GM19025 (cell line): ENCODE measurements around the gene KRT76.

Experiments used
- ATAC-seq: cut with Tn5 transposase; IDR thresholded peaks from one replicate; pipeline ENCODE4 v1.9.1; 2021; ENCODE audit warnings: mild to moderate bottlenecking, low read depth, moderate library complexity; ENCODE audit not compliant: unreplicated experiment

The KRT76 gene

DNA sequence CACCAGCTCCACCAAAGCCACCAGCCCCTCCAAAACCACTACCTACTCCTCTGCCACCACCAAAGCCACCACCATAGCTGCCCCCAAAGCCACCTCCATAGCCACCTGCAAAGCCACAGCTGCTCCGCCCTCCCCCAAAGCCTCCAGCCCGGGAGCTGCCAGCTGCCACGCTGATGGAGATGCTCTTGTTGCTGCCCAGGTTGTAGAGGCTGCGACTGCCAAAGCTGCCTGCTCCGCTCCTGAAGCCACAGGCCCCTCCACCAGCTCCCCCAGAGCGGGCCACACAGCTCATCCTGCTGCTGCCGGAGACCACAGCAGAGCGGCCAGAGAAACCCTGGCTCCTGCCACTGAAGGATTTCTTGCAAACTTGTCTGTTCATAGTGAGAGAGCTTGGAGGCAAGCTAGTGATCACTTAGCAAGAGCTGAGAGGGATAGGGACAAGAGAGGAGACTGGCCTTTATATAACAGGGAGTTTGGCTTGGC is at the start of gene KRT76:
TSS of gene KRT76 (minus strand) at position 433 of the 483 bp plus-strand sequence. CDS start at position 379, 54 bp downstream.
- no peak for ATAC-seq

DNA sequence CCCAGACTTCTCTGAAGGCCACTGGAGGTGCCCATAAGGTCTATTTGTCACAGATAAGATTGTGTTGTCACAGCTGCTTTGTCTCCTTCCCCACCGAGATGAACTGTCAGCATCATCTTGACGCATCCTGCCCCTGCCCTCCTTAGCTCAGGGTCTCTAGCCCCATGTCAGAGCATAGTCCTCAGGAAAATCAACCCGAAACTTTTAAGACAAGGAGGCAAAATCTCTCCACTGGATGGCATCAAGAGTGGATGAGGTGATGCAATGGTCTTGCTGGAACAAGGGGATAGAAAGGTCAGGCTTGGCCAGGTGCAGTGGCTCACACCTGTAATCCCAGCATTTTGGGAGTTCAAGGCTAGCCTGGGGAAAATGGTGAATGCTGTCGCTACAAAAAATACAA is 48.8 kb upstream of the KRT76 start:
- ATAC-seq: no peak

DNA sequence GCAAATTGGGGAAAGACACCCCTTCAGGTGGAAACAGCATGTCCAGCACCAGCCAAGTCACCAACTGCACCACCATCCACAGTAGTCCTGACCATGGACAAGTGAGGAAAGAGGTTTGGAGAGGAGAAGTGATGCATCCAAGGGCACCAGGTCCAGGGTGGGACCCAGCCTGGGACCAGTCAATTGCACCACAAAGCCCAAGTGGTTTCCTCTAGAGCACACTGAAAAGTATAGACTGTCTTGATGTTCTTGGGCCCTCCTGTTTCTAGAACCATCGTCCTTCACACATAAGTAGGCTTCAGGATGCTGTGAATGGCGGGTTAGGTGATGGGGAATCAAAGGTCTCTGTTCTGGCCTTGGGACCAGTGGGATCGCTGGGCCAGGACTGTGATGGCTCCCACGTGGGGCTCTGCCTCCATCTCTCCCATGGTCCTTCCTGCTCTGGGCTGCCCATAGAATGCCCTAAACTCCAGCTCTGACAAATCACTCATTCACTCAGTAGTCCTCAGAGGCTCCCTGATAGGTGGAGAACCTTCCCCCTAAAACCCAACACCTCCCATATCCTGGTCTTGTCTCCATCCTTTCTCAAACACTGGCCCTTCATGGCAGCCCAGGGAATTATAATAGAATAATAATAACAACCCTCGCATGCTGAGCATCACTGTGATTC is 47.7 kb upstream of the KRT76 start:
- ATAC-seq: no peak

DNA sequence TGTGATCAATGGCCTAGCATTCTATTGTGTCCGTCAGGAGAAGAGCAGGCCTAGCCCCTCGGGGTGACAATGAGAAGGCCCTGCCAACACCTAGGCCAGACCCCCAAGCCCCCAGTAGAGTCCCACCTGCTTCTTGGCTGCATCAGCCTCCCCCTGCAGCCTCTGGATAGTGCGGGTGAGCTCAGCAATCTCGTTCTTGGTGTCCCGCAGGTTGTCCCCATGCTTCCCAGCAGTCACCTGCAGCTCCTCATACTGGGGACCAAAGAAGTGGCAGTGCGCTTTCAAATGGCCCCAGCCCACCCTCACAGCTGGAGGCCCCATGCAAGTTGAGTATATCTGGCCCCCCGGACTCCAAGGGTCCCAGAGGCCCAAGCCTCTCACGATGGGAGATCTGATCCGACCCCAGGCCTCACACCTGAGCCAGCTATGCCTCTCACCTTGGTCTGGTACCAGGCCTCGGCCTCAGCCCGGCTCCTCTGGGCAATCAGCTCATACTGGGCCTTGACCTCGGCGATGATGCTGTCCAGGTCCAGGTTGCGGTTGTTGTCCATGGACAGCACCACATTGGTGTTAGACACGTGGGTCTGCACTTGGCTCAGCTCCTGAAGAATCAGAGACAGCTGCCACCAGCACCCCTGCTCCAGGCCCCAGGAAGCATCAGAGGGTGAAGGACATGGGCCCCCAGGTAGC is 46.8 kb upstream of the KRT76 start:
- no peak for ATAC-seq

DNA sequence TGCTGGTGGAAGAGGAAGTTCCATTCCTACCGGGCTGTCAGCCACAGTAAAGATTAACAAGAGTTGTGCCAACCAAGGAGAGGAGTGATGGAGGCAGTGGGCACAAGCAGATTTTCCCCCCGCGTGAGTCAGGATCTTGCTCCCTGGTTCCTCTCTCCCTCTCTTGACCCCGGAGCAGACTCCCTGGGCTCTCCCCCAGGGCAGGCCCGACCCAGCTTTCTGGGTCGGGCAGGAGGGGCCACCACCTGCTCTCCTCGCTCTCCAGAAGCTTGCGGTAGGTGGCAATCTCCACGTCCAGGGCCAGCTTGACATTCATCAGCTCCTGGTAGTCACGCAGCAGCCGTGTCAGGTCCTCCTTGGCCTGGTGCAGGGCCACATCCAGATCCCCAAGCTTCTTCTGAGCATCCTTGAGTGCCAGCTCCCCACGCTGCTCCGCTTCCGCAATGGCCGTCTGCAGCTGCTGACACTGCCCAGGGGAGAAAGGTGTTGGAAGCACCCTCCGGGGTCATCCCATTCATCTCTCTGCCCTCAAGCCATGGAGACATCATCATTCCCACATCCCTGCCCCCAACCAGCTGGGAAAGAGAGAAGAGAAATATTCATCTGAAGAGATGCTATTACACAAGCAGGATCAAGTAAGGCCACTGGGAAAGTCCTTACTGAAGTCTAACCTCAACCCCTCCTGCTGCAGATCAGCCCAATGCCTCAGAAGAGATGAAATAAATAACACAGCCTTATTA is 45.8 kb upstream of the KRT76 start:
- no peak for ATAC-seq

DNA sequence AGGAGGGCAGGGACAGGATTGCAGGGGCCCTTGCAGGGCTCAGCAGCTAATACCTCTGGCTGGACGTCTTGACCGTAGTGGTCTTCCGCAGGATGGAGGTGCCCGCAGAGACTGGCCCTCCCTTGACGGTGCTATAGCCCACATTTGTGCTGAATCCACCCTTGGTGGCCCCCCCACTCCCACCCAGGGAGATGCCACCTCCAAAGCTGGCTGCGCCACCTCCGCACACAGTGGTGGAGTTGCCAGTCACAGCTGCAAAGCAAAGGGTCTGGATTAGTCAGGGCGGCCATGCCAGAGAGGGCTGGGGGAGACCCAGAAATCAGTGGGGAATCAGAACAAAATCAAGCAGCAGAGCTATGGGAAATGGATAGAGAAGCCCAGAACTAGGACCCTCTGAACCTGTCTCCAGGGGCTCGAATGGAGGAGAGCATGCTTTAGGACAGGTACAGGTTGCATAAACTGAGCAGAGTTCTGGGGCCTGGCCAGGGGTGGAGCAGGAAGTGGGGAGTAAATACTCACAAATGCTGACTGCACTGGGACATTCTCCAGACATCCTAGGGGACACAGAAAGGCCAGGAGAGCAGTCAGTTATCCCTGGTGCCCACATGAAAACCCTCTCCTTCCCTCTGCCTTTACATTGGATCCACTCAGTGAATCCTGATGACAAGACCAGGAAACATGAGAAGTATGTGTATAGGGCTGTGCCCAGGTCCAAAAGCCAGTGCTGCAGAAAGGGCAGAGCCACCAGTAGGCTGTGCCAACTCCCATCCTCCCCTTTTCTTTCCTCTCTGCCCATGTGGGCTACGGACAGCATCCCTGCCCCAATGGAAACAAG is 44.9 kb upstream of the KRT76 start:
- no peak for ATAC-seq

DNA sequence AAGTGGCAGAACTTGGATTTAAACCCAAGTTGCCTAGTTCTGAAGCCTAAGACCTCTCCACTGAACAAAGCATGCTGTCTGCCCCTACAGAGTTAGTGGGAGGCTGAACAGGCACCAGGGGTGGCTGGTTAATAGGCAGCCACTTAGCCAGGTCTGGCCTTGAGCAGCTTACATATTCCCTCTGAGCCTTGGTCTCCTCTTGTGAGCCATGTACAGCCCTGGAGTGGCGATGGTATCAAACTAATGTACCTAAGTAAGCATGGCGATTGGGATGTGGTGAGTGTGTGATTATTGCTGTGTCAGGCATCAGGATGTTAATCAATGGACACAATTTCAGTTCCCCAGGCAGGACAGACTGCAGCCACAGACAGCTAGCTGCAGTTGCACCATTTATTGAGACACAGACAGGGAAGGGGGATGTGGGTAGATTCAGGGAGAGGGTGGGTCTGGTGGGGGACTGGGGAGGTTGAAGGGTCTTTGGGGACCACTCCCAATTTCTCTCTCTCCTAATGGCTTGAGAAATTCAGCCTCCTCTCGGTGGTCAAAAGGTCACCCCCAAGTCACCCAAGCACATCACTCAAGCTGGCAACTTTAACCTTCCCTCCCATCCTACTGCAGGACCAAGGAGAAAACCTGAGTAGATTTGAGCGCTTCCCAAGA is 44.1 kb upstream of the KRT76 start:
- ATAC-seq: no peak

DNA sequence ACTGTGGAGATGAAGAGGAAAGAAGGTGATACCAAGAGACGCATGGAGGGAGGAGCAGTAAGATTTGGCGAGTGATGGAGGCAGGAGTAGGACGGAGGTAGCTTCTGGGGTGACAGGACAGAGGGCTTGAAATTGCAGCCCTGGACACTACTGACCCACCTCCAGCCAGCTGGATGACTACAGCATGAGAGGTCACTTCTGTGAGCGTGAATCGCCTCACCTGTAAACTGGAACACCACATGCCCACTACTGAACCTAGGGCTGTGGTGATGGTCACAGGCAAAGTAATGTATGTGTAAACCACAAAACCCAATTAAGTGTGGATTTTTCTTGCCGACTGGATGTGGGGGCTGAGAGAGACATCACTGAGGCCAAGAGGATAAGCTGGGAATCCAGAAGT is 43.4 kb upstream of the KRT76 start:
- no peak for ATAC-seq

DNA sequence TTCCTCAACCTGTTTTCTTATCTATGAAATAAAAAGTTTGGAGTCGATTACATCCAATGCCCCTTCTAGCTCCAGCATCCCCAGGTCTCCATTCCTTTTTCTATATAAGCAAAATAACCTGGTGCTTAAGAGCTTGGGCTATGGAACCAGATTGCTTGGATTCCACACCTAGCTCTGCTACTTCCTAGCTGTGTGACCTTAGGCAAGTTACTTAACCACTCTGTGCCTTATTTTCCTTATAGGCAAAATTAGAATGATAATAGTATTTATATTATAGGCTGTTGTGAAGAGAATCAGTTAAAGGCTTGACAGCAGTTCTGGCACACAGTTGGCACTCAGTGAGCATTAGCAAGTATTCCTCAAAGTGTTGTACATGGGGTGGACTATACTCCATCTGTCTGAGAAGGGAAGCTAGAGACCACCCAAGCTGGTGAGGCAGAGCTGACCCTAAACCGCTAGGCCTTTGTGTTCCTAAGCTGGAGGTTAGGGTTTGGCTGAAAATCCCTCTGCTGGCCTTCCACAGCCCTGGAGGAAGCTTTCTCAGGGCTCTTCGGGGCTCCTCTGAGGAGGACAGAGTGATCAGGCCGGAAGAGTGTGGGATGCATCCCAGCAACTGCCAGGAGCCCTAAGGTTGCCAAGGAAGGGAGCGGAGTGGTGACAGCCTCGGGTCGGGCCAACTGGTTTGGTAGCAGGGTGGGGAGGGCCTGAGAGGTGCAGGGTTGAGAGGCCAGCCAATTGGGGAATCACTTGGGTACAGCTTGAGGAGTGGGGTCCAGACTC is 42.8 kb upstream of the KRT76 start:
- no peak for ATAC-seq

DNA sequence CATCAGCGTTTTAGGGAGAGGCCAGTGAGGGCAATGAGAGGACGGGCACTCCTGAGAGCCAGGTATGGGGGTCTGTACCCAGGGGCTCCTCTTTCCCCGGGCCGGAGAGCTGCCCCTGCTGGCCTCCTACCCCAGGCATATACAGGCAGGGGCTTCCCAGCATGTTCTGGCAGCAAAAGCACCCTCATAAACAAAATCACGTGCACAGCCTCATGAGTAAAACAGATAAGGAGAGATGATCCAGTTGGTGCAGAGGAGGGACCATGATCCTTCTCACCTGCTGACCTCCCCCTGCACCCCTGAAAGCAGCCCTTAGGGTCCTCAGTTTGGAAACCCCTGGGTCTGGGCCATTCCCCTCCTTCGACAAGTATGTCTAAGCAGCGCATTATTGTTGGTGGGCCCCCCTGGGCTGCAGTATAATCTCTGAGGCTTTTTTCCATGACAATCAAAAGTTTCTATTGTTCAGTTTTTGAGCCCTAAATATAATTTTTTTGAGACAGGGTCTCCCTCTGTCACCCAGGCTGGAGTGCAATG is 41.8 kb upstream of the KRT76 start:
- no peak for ATAC-seq

DNA sequence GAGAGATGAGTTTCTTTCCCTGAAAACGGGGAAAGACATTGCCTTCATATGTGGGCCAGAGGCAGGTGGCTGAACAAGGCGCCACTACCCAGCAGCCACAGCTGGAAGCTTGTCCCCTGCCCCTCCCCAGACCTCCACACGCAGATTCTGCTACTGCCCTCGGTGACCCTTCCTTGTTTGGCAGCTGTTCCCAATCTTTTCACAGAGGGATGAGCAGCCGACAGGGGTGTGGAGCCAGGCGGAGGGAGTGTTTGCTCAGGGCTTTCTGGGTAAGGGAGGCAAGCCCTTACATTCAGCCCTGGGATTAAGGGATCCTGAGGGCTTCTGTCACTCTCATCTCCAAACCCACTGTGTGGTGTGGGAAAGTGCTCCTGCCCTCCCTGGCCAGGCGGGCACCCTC is 41.2 kb upstream of the KRT76 start:
- no peak for ATAC-seq

DNA sequence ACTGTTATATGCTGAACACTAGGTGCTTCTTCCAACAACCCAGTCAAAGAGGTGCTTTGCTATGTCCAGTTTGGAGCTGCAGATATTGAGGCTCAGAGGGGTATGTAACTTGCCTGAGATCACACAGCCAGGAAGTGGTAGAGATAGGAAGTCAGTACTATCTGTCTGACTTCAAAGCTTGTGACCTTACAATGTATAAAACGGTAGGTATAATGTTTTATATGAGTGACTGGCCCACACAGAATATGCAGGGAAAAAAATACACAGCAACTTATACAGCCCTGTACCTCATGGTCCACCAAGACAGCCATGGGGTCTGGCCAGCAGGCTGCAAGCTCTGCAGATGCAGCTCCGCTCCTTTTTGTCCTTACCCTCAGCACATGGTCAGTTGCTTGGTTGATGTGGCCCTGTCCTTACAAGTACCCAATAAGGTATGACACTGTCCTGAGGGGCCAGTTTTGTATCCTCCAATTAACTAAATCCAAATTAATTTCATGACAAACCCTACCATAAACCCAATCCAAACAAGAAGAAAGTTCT is 40.6 kb upstream of the KRT76 start:
- no peak for ATAC-seq

DNA sequence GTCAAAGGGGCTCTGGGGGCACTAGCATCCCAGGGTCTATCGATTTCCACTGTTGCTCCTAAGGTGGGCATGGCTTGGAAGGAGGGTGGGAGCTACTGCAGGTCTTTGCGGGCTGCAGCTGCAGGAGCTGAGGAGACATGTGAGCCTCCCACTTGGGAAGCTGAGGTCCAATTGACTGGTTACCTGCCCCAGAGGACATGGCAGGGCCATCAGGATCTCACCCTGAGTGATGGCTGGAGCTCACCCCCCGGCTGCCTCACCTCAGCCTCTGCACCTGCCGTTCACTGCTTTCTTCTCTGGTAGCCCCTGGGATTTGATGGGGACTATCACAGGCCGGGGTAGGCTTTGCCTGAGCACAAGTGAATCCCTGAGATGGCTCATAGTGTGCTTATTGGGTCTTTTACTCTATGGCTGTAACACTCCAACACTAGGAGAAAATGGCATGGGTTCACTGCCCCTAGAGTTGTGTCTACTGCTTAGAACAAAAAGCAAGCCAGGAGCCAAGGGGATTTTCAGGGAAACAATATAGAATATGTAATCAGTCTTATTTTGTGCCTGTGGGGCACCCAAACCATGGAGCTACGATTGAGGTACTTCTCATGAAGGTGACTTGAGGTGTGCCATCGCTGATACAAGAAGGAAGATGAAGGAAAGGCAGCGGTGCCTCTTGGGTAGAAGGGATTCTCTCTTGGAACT is 40.0 kb upstream of the KRT76 start:
- ATAC-seq: no peak

DNA sequence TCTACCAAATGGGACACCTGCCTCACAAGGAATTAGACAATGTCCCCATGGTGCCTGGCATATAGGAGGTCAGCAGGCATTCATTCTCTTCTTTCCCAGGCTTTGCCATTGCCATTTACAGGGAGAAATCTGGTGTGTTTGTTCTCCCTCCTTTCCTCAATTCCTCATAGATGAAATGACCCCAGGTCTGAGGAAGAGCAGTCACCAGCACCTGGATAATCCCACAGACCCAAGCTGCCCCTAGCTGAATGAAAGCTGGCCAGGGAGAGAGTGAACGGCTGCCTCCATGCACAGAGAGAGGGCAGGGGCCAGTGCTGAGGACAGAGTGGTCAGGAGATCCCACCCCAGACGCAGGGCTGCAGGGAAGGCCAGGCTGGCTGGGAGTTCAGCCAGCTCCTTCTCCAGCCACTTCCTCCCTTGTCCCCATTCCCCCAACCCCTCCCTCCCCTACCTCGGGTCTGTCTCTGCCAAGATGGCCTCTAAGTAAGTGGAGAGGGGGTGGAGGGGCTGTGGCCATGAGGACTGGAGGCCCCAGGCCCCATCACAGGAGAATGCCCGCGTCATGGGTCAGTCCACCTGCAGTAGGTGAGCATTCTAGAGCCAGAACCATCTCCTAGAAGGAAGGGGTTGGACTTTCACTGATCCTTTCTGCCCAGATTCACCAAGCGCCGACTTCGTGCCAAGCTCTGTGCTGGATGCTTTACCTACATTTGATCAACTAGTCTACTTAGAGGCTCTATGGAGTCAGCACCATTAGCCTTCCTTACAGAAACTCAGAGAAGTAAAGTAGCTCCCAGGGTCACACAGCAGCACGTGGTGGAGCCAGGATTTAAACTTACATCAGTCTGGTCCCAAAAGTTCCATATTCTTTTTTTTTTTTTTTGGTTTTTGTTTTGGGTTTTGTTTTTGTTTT is 38.8 kb upstream of the KRT76 start:
- no peak for ATAC-seq

DNA sequence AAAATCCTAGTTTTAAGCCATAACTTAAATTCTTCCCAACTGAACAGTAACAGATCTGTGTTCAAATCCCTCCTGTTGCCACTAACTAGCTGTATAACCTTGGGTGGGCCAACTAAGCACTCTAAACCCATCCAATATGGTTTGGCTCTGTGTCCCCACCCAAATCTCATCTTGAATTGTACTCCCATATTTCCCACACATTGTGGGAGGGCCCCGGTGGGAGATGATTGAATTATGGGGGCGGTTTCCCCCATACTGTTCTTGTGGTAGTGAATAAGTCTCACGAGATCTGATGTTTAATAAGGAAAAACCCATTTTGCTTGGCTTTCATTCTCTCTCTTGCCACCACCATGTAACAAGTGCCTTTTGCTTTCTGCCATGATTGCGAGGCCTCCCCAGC is 38.0 kb upstream of the KRT76 start:
- ATAC-seq: no peak

DNA sequence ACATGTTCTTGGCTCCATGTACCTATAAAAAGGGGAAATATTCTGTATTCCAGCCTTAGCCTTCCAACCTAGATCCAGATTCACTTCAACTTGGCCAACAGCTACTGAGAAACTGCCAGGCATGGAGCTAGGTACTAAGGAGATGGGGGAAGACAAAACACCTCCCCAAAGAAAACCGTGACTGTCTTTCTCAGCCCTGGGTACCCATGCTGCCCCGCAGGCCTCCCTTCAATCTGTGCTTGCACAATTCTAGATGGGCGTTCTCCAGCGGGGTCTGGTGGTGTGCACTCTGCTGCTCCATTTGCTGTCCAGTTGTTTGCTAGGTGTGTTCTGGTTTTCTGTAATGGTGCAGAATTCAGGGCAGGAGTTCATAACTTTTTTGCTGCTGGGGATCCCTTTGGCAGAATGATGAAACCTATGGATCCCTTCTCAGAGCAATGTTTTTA is 37.6 kb upstream of the KRT76 start:
- no peak for ATAC-seq
